ENCODE measurements around the gene TACC2.

Gene TACC2

GRCh38 chr10:122121059-122121458 lies 132.1 kb downstream of the TACC2 start:
- no peak for DNase-seq (ENCODE audit: low read depth)

- DNase-seq (ENCODE audit: low read depth), result no peak
Observed at GRCh38 chr10:122122493-122122892, 133.5 kb downstream of the TACC2 start.

GRCh38 chr10:122123186-122123585 lies 134.2 kb downstream of the TACC2 start:
- no peak for DNase-seq (ENCODE audit: low read depth)

GRCh38 chr10:122124342-122124741 lies 135.4 kb downstream of the TACC2 start:
- DNase-seq (ENCODE audit: low read depth), result no peak

GRCh38 chr10:122124808-122125207 lies 135.8 kb downstream of the TACC2 start:
- DNase-seq (ENCODE audit: low read depth), result no peak

GRCh38 chr10:122126763-122127659 lies 138.0 kb downstream of the TACC2 start:
- peak; percentile 77 for DNase-seq (ENCODE audit: low read depth)

GRCh38 chr10:122127943-122128342 lies 139.0 kb downstream of the TACC2 start:
- no peak for DNase-seq (ENCODE audit: low read depth)

- peak; percentile 64 for DNase-seq (ENCODE audit: low read depth)
Observed at GRCh38 chr10:122128357-122128756, 139.4 kb downstream of the TACC2 start.

GRCh38 chr10:122130474-122131110 lies 141.6 kb downstream of the TACC2 start:
- DNase-seq (ENCODE audit: low read depth), result no peak

GRCh38 chr10:122132331-122132755 lies 143.4 kb downstream of the TACC2 start:
- no peak for DNase-seq (ENCODE audit: low read depth)

- no peak for DNase-seq (ENCODE audit: low read depth)
Observed at GRCh38 chr10:122132882-122133565, 144.1 kb downstream of the TACC2 start.

- no peak for DNase-seq (ENCODE audit: low read depth)
Observed at GRCh38 chr10:122135251-122136025, 146.5 kb downstream of the TACC2 start.

GRCh38 chr10:122138831-122139625 lies 150.1 kb downstream of the TACC2 start:
- DNase-seq (ENCODE audit: low read depth), result no peak

- DNase-seq (ENCODE audit: low read depth), result no peak
Observed at GRCh38 chr10:122139627-122140170, 150.7 kb downstream of the TACC2 start.

GRCh38 chr10:122140461-122140902 lies 151.5 kb downstream of the TACC2 start:
- no peak for DNase-seq (ENCODE audit: low read depth)

- peak; percentile 87 for DNase-seq (ENCODE audit: low read depth)
Observed at GRCh38 chr10:122140941-122141623, 152.1 kb downstream of the TACC2 start.

- DNase-seq (ENCODE audit: low read depth), result peak; percentile 24
Observed at GRCh38 chr10:122141821-122142640, 153.1 kb downstream of the TACC2 start.

- no peak for DNase-seq (ENCODE audit: low read depth)
Observed at GRCh38 chr10:122142641-122143237, 153.8 kb downstream of the TACC2 start.
